GM19193 (cell line): ENCODE results near the gene CLEC18A.

Experiments
- POLR2A ChIP-seq: IDR thresholded peaks from 4 replicates; pipeline ENCODE4 v1.6.1; 2011; ENCODE audit not compliant: insufficient read depth, insufficient read length; ENCODE audit errors: extremely low read depth

CLEC18A gene

DNA sequence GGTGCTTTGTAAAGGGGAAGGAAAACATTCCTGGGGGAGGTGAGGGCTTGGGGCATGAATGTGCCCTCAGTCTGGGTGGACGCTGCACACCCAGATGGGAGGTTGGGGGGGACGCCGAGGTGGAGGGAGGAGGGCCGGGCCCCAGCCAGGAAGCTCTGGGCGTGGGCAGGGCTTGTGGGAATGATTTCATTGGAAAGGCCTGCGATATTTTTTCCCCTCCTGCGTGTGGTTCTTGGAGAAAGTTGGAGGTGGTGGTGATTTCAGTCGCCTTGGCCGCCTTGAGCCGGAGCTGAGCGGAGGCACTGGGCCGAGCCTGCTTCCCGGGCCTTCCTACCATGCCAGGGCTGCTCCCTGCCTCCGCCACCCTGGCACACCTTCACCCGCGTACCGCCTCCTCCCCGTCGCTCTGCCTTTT is 26.4 kb upstream of the CLEC18A start:
- no peak for TF ChIP-seq POLR2A

DNA sequence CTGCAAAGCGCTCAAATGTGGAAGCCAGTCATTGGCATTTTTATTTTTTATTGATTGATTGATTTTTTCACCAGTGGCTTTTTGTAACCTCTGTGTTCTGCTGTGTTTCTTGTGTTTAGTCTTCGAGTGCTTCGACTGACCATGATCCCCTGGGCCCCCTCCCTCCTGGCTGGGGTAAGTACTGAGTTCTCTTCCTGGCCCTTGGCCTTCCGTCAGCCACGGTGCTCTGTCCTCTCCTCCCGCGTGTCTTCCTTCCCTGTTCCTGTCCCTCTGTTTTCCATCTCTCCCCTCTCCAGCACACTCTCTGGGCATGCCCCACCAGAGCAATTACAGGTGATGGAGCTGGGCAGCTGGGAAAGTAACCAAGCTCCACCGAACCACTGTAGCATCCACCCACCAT is 25.8 kb upstream of the CLEC18A start:
- TF ChIP-seq POLR2A: no peak

- no peak for TF ChIP-seq POLR2A
Measured at GRCh38 chr16:69926241-69926640, 24.9 kb upstream of the CLEC18A start.

GRCh38 chr16:69927056-69927757 is 23.9 kb upstream of the CLEC18A start:
- no peak for TF ChIP-seq POLR2A

DNA sequence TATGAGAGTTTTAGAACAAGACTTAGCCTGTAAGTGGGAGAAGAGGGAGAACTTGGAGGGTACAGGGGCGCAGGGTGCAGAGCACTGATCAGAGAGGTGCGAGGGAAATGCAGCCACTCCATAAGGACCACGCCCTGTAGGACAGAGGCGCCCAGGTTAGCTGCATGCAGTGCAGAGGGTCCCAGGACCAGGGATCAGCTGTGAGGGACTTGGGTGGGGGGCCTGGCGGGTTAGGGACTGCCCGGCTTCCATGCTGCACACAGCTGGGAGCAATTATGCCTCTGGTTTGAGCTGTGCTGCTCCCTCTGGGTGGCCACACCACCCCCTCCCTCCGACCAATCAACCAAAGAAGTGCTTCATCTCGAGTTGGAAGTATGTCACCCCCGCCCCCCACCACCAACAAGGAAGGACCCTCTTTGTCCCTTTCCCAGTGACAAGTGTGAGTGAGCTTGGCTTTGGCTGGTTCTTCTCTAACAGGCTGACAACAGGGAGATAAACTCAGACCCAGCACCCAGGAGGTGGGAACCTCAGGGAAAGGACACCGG is 22.2 kb upstream of the CLEC18A start:
- no peak for TF ChIP-seq POLR2A

- no peak for TF ChIP-seq POLR2A
Measured at GRCh38 chr16:69929480-69929879, 21.7 kb upstream of the CLEC18A start.

DNA sequence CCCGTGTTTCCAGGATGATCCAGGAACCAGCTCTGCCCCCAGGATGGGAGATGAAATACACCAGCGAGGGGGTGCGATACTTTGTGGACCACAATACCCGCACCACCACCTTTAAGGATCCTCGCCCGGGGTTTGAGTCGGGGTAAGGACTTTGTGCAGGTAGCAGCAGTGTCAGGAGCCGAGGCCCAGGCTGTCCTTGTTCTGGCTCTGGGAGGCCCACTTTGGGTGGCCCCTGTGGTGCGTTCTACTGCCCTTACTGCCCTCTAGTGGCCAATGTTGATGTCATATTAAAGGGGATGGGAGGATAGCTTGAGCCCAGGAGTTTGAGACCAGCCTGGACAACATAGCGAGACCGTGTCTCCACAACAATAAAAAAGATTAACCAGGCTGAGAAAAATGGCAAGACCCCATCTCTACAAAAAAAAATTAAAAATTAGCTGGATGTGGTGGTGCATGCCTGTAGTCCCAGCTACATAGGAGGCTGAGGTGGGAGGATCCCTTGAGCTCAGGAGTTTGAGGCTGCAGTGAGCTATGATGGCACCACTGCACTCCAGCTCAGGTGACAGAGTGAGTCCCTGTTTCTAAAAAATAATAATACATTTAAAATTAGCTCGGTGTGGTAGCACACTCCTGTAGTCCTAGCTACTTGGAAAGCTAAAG is 20.9 kb upstream of the CLEC18A start:
- no peak for TF ChIP-seq POLR2A

- no peak for TF ChIP-seq POLR2A
Measured at GRCh38 chr16:69931631-69932030, 19.5 kb upstream of the CLEC18A start.

- no peak for TF ChIP-seq POLR2A
Measured at GRCh38 chr16:69932228-69932627, 18.9 kb upstream of the CLEC18A start.

DNA sequence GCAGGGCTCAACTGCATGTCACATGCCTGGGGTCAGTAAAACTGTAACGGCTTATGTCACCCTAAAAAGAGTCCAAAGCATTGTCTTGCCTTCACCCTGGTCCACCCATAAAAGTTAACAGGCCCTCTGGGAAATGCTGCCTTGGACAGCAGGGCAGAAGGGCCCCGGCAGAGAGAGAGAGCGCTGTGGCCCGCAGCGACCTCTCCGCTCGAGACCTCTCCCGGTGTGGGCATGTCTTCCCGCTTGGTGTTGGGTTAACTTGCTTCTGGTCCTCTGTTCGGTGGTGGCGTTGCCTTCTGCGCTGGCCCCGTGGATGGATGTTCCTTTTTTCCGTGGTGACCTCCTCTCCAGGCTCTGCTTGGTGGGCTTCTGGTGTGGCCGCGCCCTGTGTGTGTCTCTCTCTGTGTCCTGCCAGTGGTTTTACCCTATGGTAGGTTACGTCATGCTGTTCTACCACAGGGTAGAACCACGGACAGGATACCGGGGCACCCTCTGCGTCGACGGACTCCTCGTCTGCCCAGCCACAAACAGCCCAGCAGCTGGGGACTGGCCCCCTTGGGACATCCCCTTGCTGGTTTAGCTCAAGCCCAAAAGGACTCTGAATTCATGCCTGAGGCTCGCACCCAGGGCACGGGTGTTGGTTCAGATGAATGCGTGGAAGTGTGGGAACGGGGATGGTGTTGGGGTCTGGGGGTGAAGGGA is 18.3 kb upstream of the CLEC18A start:
- TF ChIP-seq POLR2A: no peak

DNA sequence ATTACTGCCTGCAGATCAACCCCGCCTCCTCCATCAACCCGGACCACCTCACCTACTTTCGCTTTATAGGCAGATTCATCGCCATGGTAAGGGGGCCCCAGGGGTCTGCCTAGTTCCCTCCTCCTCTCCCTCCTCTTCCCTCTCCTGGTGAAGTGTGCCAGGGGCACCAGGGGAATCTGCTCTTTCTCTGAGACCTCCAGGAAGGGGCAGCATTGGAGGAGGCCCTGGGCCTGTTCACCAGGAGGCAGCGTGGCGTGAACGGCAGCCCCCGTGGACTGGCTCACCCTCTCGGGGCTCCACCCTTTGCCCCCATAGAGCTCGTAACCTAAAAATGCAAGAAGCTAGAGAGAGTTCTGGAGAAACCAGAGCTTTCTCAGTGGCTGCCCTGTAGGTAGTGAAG is 17.1 kb upstream of the CLEC18A start:
- TF ChIP-seq POLR2A: no peak

DNA sequence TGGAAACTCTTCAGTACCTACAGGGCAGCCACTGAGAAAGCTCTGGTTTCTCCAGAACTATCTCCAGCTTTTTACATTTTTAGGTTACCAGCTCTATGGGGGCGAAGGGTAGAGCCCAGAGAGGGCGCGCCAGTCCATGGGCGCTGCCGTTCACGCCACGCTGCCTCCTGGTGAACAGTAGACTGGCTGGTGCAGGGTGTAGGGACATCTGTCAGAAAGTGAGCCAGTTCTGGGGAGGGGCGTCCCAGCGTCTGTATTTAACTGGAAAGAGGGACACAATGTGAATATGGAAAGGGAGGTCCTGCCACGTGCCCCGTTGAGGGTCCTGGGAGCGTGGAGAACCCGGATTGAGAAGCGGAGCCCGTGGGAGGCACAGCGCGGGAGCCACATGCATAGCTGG is 16.4 kb upstream of the CLEC18A start:
- no peak for TF ChIP-seq POLR2A

DNA sequence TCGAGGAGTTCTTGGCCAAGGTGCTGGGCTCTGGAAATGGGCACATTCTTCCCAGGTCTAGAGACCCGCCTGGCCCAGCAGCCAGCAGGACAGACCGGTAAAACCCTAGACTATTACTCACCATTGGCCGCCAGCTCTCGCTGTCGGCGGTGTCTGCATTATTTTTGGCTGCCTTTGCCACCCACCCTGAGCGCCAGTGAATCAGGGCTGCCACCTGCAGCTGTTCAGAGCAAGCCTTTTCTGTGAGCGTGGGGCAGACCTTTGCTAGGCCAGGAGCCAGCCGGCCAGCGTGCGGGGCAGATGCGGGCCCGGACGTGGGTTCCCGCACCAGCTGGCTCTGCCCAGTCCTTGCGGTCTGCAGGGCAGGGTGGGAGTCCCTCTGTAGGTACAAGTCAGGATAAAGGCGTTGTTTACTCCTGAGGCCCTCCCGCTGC is 15.8 kb upstream of the CLEC18A start:
- TF ChIP-seq POLR2A: no peak

DNA sequence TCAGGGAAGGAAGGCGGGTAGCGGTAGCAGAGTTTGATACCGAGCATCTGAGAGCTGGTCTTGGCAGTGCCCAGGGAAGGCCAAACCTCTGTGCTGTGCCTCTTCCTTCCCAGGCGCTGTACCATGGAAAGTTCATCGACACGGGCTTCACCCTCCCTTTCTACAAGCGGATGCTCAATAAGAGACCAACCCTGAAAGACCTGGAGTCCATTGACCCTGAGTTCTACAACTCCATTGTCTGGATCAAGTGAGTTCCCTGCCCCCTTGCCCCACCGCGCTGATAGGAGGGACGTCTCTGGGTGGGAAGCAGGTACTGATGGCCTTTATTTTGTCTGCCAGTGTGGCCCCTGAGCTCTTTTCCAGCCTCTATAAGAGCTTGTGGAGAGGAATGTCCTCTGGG is 15.4 kb upstream of the CLEC18A start:
- TF ChIP-seq POLR2A: no peak

DNA sequence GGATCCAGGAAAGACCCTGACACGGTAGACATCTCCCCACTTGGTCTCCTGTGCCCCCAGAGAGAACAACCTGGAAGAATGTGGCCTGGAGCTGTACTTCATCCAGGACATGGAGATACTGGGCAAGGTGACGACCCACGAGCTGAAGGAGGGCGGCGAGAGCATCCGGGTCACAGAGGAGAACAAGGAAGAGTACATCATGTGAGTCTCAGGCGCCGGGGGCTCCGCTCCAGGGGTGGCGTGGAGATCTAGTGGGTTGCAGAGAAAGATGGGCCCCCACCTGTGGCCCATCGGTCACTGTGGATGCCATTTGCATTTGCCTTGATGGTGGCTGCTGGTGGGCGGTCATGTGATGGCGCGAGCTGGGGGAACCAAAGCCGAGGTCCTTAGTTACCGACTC is 14.9 kb upstream of the CLEC18A start:
- no peak for TF ChIP-seq POLR2A
